ENCODE data around the gene MRPS25.

The MRPS25 gene

GRCh38 chr3:15033103-15033502 is 32.0 kb downstream of the MRPS25 start:
- TF ChIP-seq CTCF (IDR thresholded peaks at IDR 0.05; ENCODE audit: borderline replicate concordance, insufficient read depth, low read depth, low read length) = no peak
- no peak overlapping the region for H3K4me3 ChIP-seq (ENCODE audit: low read depth, low read length)

DNA sequence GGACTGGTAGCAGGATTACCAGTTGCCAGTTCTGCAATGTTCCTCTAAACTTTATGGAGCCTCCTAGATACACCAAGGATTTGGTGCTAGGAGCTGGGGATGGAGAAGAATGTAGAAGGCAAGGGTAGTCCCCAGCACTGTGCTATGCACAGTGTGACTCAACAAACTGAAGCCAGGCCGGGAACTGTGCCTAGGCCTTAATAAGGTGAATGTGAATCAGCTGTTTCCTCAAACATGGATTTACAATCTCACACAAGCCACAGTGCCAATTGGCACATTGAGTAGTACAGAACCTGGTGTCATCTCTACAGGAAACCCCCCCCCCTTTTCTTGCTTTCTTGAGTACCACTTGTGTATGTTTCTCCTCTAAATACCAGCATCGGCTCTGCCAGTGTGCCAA is 32.5 kb downstream of the MRPS25 start:
- H3K4me3 ChIP-seq (ENCODE audit: low read depth, low read length) = no peak overlapping the region
- no peak for TF ChIP-seq CTCF (IDR thresholded peaks at IDR 0.05; ENCODE audit: borderline replicate concordance, insufficient read depth, low read depth, low read length)

- no peak overlapping the region for H3K4me3 ChIP-seq (ENCODE audit: low read depth, low read length)
- TF ChIP-seq CTCF (IDR thresholded peaks at IDR 0.05; ENCODE audit: borderline replicate concordance, insufficient read depth, low read depth, low read length) = no peak
Measured at GRCh38 chr3:15029625-15030024, 35.5 kb downstream of the MRPS25 start.

DNA sequence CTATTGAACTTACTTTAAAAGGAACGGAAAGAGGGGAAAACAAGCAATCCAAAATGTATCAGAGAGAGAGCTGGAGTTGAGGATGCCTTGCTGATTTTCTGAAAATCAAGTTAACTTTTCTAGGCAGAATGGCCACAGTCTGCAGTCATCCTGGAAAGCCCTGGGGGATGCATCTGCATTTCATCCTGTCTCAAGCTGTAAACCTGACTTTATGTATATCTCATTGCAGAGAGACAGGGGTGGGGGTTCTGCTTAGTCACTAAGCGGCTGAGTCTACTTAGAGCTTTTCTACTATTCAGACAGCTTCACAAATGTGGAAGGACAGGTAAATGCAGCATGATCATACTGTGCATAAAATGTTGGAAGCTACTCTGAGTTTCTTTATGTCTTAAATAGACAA is 41.4 kb downstream of the MRPS25 start:
- no peak overlapping the region for H3K4me3 ChIP-seq (ENCODE audit: low read depth, low read length)
- TF ChIP-seq CTCF (IDR thresholded peaks at IDR 0.05; ENCODE audit: borderline replicate concordance, insufficient read depth, low read depth, low read length) = no peak

- TF ChIP-seq CTCF (IDR thresholded peaks at IDR 0.05; ENCODE audit: borderline replicate concordance, insufficient read depth, low read depth, low read length) = no peak
- H3K4me3 ChIP-seq (ENCODE audit: low read depth, low read length) = no peak overlapping the region
Measured at GRCh38 chr3:15023249-15023648, 41.9 kb downstream of the MRPS25 start.

GRCh38 chr3:15017191-15017590 is 47.9 kb downstream of the MRPS25 start:
- H3K4me3 ChIP-seq (ENCODE audit: low read depth, low read length) = no peak overlapping the region
- TF ChIP-seq CTCF (IDR thresholded peaks at IDR 0.05; ENCODE audit: borderline replicate concordance, insufficient read depth, low read depth, low read length) = no peak

- H3K4me3 ChIP-seq (ENCODE audit: low read depth, low read length) = no peak overlapping the region
- TF ChIP-seq CTCF (IDR thresholded peaks at IDR 0.05; ENCODE audit: borderline replicate concordance, insufficient read depth, low read depth, low read length) = no peak
Measured at GRCh38 chr3:15015456-15015855, 49.7 kb downstream of the MRPS25 start.

Data from GM12875 (cell line).